Pancreas (tissue), 10 donors: Measurements from ENCODE around the gene ARHGAP35. TPM values are rescaled to one million over a fixed set of nuclear protein-coding genes. Genes with fewer than 3 reads are reported as not detected.
"Not testable (repeated sequence)": the region's sequence is repeated elsewhere in the genome, so short reads cannot be mapped to it uniquely, and the experiment has no call there.

Experiments
- ATAC-seq, 4 donors: fragments of 200-7000 bp; cut with Tn5 transposase; one replicate each; pipeline versions ENCODE4 v1.8.0 to v1.9.1; 2020; ENCODE audit warnings: mild to moderate bottlenecking in 4 of 4, moderate library complexity in 4 of 4
- DNase-seq, 6 donors: peaks; one replicate each; pipeline ENCODE4 v3.0.0-alpha.2; 2020
- FAIRE-seq: peaks from 2 replicates; lab custom pipeline; 2012; peaks lifted over from hg19 to GRCh38; lab: Jason Lieb, UNC
- H3K27ac ChIP-seq, 4 donors: fragments of 200-600 bp; sonication (generic); 1 replicate in 3 of 4; 2 replicates in 1 of 4; pipeline versions ENCODE4 v1.5.0 to v1.8.0; 2020
- H3K27me3 ChIP-seq, 4 donors: fragments of 200-600 bp; one replicate each; pipeline ENCODE4 v1.8.0; 2021
- H3K36me3 ChIP-seq, 3 donors: fragments of 200-600 bp; sonication (generic) in 1 of 3; one replicate each; pipeline versions ENCODE4 v1.5.0 to v1.8.0; 2020 to 2021
- H3K4me1 ChIP-seq, 3 donors: fragments of 200-600 bp; one replicate each; pipeline ENCODE4 v1.8.0; 2021
- H3K4me3 ChIP-seq, 4 donors: fragments of 200-600 bp; sonication (generic) in 2 of 4; one replicate each; pipeline versions ENCODE4 v1.5.0 to v1.8.0; 2020 to 2021
- H3K9me3 ChIP-seq, 4 donors: fragments of 200-600 bp; one replicate each; pipeline ENCODE4 v1.8.0; 2021
- WGBS, 2 donors: extraction: QIAGEN DNeasy Blood & Tissue Kit; methylation state at CpG; one replicate each; pipeline ENCODE4 v1.1.7; 2013; 5-methylcytosine and 5-hydroxymethylcytosine counted together
- intact Hi-C, 3 donors: fragments of 100-400 bp; cut with DNase I; formaldehyde crosslinking; loops; one replicate each; pipeline versions ENCODE4 v1.11.1 to v1.14.2; 2022
- polyA plus RNA-seq, 2 donors: library from polyadenylated mRNA; stranded (reverse); fragments of 200-250 nt; gene quantifications; one replicate each; pipeline ENCODE4 v1.2.3, GENCODE V29; 2013
- total RNA-seq, 6 donors: library from RNA; stranded (reverse); fragmentation: NEBNext Ultra II Directional in 4 of 6; extraction: Animal tissue kit (Norgen Biotek cat#: 25700) in 4 of 6; gene quantifications; one replicate each; pipeline versions ENCODE4 v1.2.1 to v1.2.4, GENCODE V29; 2021 to 2023
- TF ChIP-seq, protein P1 (sequence below), 4 donors: fragments of 200-600 bp; sonication (generic) in 3 of 4; IDR thresholded peaks; one replicate each; pipeline versions ENCODE4 v1.5.0 to v1.8.0; 2021; ENCODE audit warnings: antibody characterized with exemption in 4 of 4
- donor health status: healthy with polysubstance abuse.
- donor health status: DM: no; HTN: no; CAD: no; lungs with moderate emphysema.
- donor health status: DM: no; HTN: no; CAD: no.
- donor health status: control.
- donor health status: control.
- donor health status: Bipolar disorder and iron deficiency.
- donor health status: DM: yes; HTN: yes; CAD: no.
- donor health status: DM: no; HTN: no; CAD: no.
- donor health status: DM: no; HTN: no; CAD: no.
- donor health status: DM: yes; HTN: yes; CAD: no.

Gene ARHGAP35
- total and polyA plus RNA-seq, 8 donors = 8.4 to 26.8 (median 18.9) TPM

GRCh38 chr19:46849610-46850009 is 11.2 kb upstream of the ARHGAP35 start:
- H3K4me3 ChIP-seq = peak overlapping the region; percentile 33 to 86 (median 64)
- intact Hi-C loops = no loop called here
- H3K36me3 ChIP-seq = peaks cover 0 to 1% (median 0%) of the 10 kb centered on the region in 3 donors
- H3K27me3 ChIP-seq = no peaks in the 10 kb centered on the region
- WGBS, 2 donors = 44 to 58% methylated on average over 5 of the region's 5 CpGs
- FAIRE-seq = no peak
- no peak for ATAC-seq
- TF ChIP-seq, protein P1, sequence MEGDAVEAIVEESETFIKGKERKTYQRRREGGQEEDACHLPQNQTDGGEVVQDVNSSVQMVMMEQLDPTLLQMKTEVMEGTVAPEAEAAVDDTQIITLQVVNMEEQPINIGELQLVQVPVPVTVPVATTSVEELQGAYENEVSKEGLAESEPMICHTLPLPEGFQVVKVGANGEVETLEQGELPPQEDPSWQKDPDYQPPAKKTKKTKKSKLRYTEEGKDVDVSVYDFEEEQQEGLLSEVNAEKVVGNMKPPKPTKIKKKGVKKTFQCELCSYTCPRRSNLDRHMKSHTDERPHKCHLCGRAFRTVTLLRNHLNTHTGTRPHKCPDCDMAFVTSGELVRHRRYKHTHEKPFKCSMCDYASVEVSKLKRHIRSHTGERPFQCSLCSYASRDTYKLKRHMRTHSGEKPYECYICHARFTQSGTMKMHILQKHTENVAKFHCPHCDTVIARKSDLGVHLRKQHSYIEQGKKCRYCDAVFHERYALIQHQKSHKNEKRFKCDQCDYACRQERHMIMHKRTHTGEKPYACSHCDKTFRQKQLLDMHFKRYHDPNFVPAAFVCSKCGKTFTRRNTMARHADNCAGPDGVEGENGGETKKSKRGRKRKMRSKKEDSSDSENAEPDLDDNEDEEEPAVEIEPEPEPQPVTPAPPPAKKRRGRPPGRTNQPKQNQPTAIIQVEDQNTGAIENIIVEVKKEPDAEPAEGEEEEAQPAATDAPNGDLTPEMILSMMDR (IDR thresholded peaks at IDR 0.05) = no peak
- DNase-seq = peak in 1 of 6 donors; percentile 32
- no peaks in the 10 kb centered on the region for H3K9me3 ChIP-seq
- H3K27ac ChIP-seq = peak overlapping the region in 2 of 4 donors; percentile 19 to 63
- peaks cover 0 to 5% (median 0%) of the 10 kb centered on the region in 3 donors for H3K4me1 ChIP-seq

GRCh38 chr19:46850228-46851203 is 10.3 kb upstream of the ARHGAP35 start, which contains the start of gene AP2S1:
Gene AP2S1 (minus strand): TSS chr19:46850846. CDS start chr19:46850766, 80 bp downstream.
- Histone ChIP-seq H3K4me3 (peak within 1 kb of the TSS; percentile 33 to 86 (median 64)), H3K9me3 (no peaks in the 10 kb centered on the region), H3K4me1 (peaks cover 0 to 5% (median 0%) of the 10 kb centered on the region in 3 donors), H3K27ac (peak within 1 kb of the TSS in 3 of 4 donors; percentile 27 to 68 (median 63)), H3K27me3 (no peaks in the 10 kb centered on the region), H3K36me3 (no peaks in the 10 kb centered on the region)
- ATAC-seq (peak; percentile 94 to 97 (median 96)), DNase-seq (peak; percentile 86 to 96 (median 94)), FAIRE-seq (peak; percentile 96)
- WGBS, 2 donors = 0 to 1% methylated on average over 53 of the region's 53 CpGs
- TF ChIP-seq, protein P1 (IDR thresholded peaks at IDR 0.05) = no peak
- intact Hi-C loops = no loop called here

DNA sequence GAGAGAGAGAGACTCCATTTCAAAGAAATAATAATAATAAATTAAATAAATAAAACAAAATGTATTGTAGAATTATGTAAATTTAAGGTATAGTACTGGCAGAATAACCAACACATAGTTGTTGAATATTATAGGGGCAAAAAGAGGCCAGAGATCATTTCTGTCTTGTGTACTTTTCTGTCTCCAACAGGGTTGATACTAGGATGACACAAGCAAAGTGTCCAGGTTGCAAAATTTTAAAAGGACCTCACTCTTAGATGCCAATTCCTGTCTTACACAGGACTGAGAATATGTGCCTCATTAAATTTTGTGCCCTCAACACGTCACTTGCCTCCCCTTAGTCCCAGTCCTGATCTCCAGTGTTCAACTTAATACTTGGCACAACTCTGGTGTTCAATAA is 8.0 kb upstream of the ARHGAP35 start:
- DNase-seq = no peak

GRCh38 chr19:46854698-46855097 is 6.1 kb upstream of the ARHGAP35 start:
- FAIRE-seq, H3K4me3 ChIP-seq, H3K27me3 ChIP-seq, H3K36me3 ChIP-seq, H3K4me1 ChIP-seq, H3K27ac ChIP-seq, H3K9me3 ChIP-seq, ATAC-seq: not testable (repeated sequence)
- DNase-seq = peak in 1 of 6 donors; percentile 10
- 71 to 79% methylated on average over 13 of the region's 13 CpGs for WGBS, 2 donors
- intact Hi-C loops = loop anchor here in 2 of 3 donors (5.0 kb wide), 1 partner anchor 138 kb away; no protein-coding TSS in a partner anchor

More for the DNA sequence above, 8.0 kb upstream of the ARHGAP35 start:
- TF ChIP-seq, protein P1 (IDR thresholded peaks at IDR 0.05) = no peak
- H3K4me3 ChIP-seq = no peak overlapping the region
- no peaks in the 10 kb centered on the region for H3K27me3 ChIP-seq
- intact Hi-C loops = no loop called here
- peaks cover 0 to 5% (median 5%) of the 10 kb centered on the region in 3 donors for H3K4me1 ChIP-seq
- H3K9me3 ChIP-seq = no peaks in the 10 kb centered on the region
- FAIRE-seq = no peak
- H3K27ac ChIP-seq = no peak overlapping the region
- no peak for ATAC-seq
- no peaks in the 10 kb centered on the region for H3K36me3 ChIP-seq
- WGBS, 2 donors = 72 to 78% methylated on average over 1 of the region's 1 CpG
